Mesenchymal stem cell (in vitro differentiated cells and primary cell): Measurements from ENCODE around the gene PCSK6.
A peak's percentile ranks its signal among the peaks of the same experiment; 100 is the strongest.
"Not testable (repeated sequence)": the region's sequence is repeated elsewhere in the genome, so short reads cannot be mapped to it uniquely, and the experiment has no call there.

Source experiments
- DNase-seq: peaks from one replicate; pipeline ENCODE4 v3.0.0-alpha.2; 2013
- H2AFZ ChIP-seq: one replicate; pipeline ENCODE4 v1.6.1; 2013; ENCODE audit warnings: low read depth, mild to moderate bottlenecking, control low read depth, inconsistent platforms, low read length, moderate library complexity
- H2AK5ac ChIP-seq: 2 replicates; pipeline ENCODE4 v1.6.1; 2013; ENCODE audit warnings: low read length, moderate library complexity, mild to moderate bottlenecking, inconsistent platforms; ENCODE audit not compliant: severe bottlenecking
- H2BK120ac ChIP-seq: one replicate; pipeline ENCODE4 v1.6.1; 2013; ENCODE audit warnings: low read depth, mild to moderate bottlenecking, inconsistent platforms, low read length, moderate library complexity
- H2BK12ac ChIP-seq, 2 experiments: one replicate each; pipeline ENCODE4 v1.6.1; 2013; ENCODE audit warnings: inconsistent platforms in 2 of 2, low read length in 2 of 2, mild to moderate bottlenecking in 2 of 2, moderate library complexity in 2 of 2, control low read depth in 1 of 2
- H2BK15ac ChIP-seq: one replicate; pipeline ENCODE4 v1.6.1; 2013; ENCODE audit warnings: mild to moderate bottlenecking, low read depth, inconsistent platforms; ENCODE audit not compliant: poor library complexity, severe bottlenecking
- H2BK5ac ChIP-seq: 2 replicates; pipeline ENCODE4 v1.6.1; 2013; ENCODE audit warnings: low read depth, mild to moderate bottlenecking, low read length, control low read depth, inconsistent platforms; ENCODE audit not compliant: poor library complexity, severe bottlenecking
- H3K14ac ChIP-seq, 2 experiments: one replicate each; pipeline ENCODE4 v1.6.1; 2013; ENCODE audit warnings: inconsistent platforms in 2 of 2, low read length in 2 of 2, control low read depth in 1 of 2, mild to moderate bottlenecking in 1 of 2, moderate library complexity in 1 of 2
- H3K18ac ChIP-seq, 2 experiments: one replicate each; pipeline ENCODE4 v1.6.1; 2013; ENCODE audit warnings: inconsistent platforms in 2 of 2, low read length in 2 of 2, control low read depth in 1 of 2, low read depth in 1 of 2, mild to moderate bottlenecking in 1 of 2
- H3K23ac ChIP-seq, 2 experiments: one replicate each; pipeline ENCODE4 v1.6.1; 2013; ENCODE audit warnings: inconsistent platforms in 2 of 2, low read length in 2 of 2, mild to moderate bottlenecking in 2 of 2, moderate library complexity in 2 of 2, control low read depth in 1 of 2
- H3K27ac ChIP-seq: 2 replicates; pipeline ENCODE4 v1.5.1; 2013; ENCODE audit warnings: mild to moderate bottlenecking, moderate library complexity, low read length, control low read depth, inconsistent platforms; ENCODE audit not compliant: poor library complexity, severe bottlenecking
- H3K27me3 ChIP-seq, 2 experiments: 2 replicates each; pipeline versions ENCODE4 v1.6.1 to v1.7.0; 2013; ENCODE audit warnings: low read length in 2 of 2, mild to moderate bottlenecking in 2 of 2, moderate library complexity in 2 of 2, control low read depth in 1 of 2, inconsistent platforms in 1 of 2; ENCODE audit not compliant: control insufficient read depth in 1 of 2, insufficient read depth in 1 of 2
- H3K36me3 ChIP-seq, 2 experiments: 2 replicates each; pipeline versions ENCODE4 v1.6.1 to v1.7.0; 2013; ENCODE audit warnings: low read length in 2 of 2, control low read depth in 1 of 2, inconsistent platforms in 1 of 2, low read depth in 1 of 2, mild to moderate bottlenecking in 1 of 2; ENCODE audit not compliant: insufficient read depth in 2 of 2, control insufficient read depth in 1 of 2
- H3K4ac ChIP-seq, 2 experiments: one replicate each; pipeline ENCODE4 v1.6.1; 2013; ENCODE audit warnings: inconsistent platforms in 2 of 2, low read length in 2 of 2, mild to moderate bottlenecking in 2 of 2, moderate library complexity in 2 of 2, control low read depth in 1 of 2, low read depth in 1 of 2
- H3K4me1 ChIP-seq: 2 replicates; pipeline ENCODE4 v1.6.1; 2013; ENCODE audit warnings: low read depth, low read length, control low read depth; ENCODE audit not compliant: control insufficient read depth, insufficient read depth
- H3K4me2 ChIP-seq: 2 replicates; pipeline ENCODE4 v1.6.1; 2013; ENCODE audit warnings: low read length, mild to moderate bottlenecking, inconsistent platforms; ENCODE audit not compliant: poor library complexity, severe bottlenecking
- H3K4me3 ChIP-seq, 2 experiments: 2 replicates each; pipeline versions ENCODE4 v1.5.1 to v1.7.0; 2013; ENCODE audit warnings: low read length in 2 of 2, mild to moderate bottlenecking in 2 of 2, control low read depth in 1 of 2, low read depth in 1 of 2; ENCODE audit not compliant: insufficient read depth in 1 of 2
- H3K79me1 ChIP-seq: replicated peaks from 2 replicates; pipeline ENCODE4 v1.6.1; 2013; ENCODE audit warnings: mild to moderate bottlenecking, control low read depth, low read length, inconsistent platforms; ENCODE audit not compliant: poor library complexity, severe bottlenecking
- H3K9ac ChIP-seq: 2 replicates; pipeline ENCODE4 v1.7.0; 2013; ENCODE audit warnings: mild to moderate bottlenecking, low read length, moderate library complexity
- H3K9me3 ChIP-seq: 2 replicates; pipeline ENCODE4 v1.7.0; 2013; ENCODE audit warnings: mild to moderate bottlenecking, low read length; ENCODE audit not compliant: control insufficient read depth
- H4K8ac ChIP-seq: one replicate; pipeline ENCODE4 v1.6.1; 2013; ENCODE audit warnings: inconsistent platforms, mild to moderate bottlenecking, low read length, moderate library complexity
- H4K91ac ChIP-seq: one replicate; pipeline ENCODE4 v1.6.1; 2013; ENCODE audit warnings: mild to moderate bottlenecking, low read length, inconsistent platforms
- WGBS: methylation state at CpG from one replicate; pipeline ENCODE4 v1.1.7; 2013; ENCODE audit warnings: mixed read lengths; 5-methylcytosine and 5-hydroxymethylcytosine counted together

Gene PCSK6

GRCh38 chr15:101338502-101339057 is 150.9 kb downstream of the PCSK6 start:
- H3K36me3 ChIP-seq: no peaks in the 10 kb centered on the region
- no peak overlapping the region for H2BK5ac ChIP-seq
- no peak overlapping the region for H2AK5ac ChIP-seq
- no peaks in the 10 kb centered on the region for H3K4me1 ChIP-seq
- H3K14ac ChIP-seq: no peak overlapping the region
- H3K9me3 ChIP-seq: no peaks in the 10 kb centered on the region
- no peak overlapping the region for H3K4me3 ChIP-seq
- WGBS: no CpG with 5 or more reads among the region's 1 CpG
- DNase-seq: no peak
- H3K18ac ChIP-seq: no peak overlapping the region
- H2BK12ac ChIP-seq: no peak overlapping the region
- H3K23ac ChIP-seq: no peak overlapping the region
- H3K4ac ChIP-seq: no peak overlapping the region
- H2BK15ac ChIP-seq: no peak overlapping the region
- H4K91ac ChIP-seq: no peak overlapping the region
- no peak overlapping the region for H2AFZ ChIP-seq
- no peaks in the 10 kb centered on the region for H3K79me1 ChIP-seq
- H4K8ac ChIP-seq: no peak overlapping the region
- H3K9ac ChIP-seq: no peak overlapping the region
- no peak overlapping the region for H3K4me2 ChIP-seq
- no peak overlapping the region for H3K27ac ChIP-seq
- H3K27me3 ChIP-seq: no peaks in the 10 kb centered on the region
- H2BK120ac ChIP-seq: no peak overlapping the region

GRCh38 chr15:101337976-101338375 is 151.5 kb downstream of the PCSK6 start:
- no peak overlapping the region for H3K23ac ChIP-seq
- WGBS: 80% methylated on average over 7 of the region's 7 CpGs
- no peak overlapping the region for H4K8ac ChIP-seq
- no peak overlapping the region for H2AFZ ChIP-seq
- no peak overlapping the region for H3K18ac ChIP-seq
- no peaks in the 10 kb centered on the region for H3K4me1 ChIP-seq
- no peak overlapping the region for H2BK120ac ChIP-seq
- H3K14ac ChIP-seq: no peak overlapping the region
- H3K4me2 ChIP-seq: no peak overlapping the region
- no peak overlapping the region for H3K9ac ChIP-seq
- no peak overlapping the region for H2BK15ac ChIP-seq
- H2AK5ac ChIP-seq: no peak overlapping the region
- H2BK12ac ChIP-seq: no peak overlapping the region
- H3K9me3 ChIP-seq: no peaks in the 10 kb centered on the region
- H3K4ac ChIP-seq: no peak overlapping the region
- no peaks in the 10 kb centered on the region for H3K27me3 ChIP-seq
- no peak for DNase-seq
- no peaks in the 10 kb centered on the region for H3K79me1 ChIP-seq
- no peak overlapping the region for H3K4me3 ChIP-seq
- no peak overlapping the region for H3K27ac ChIP-seq
- H2BK5ac ChIP-seq: no peak overlapping the region
- no peaks in the 10 kb centered on the region for H3K36me3 ChIP-seq
- H4K91ac ChIP-seq: no peak overlapping the region

- not testable (repeated sequence) for H2BK12ac ChIP-seq, H3K4me2 ChIP-seq, H3K23ac ChIP-seq, H2AFZ ChIP-seq, H3K18ac ChIP-seq, H3K14ac ChIP-seq, H3K9me3 ChIP-seq, H3K27me3 ChIP-seq, H2BK120ac ChIP-seq, H3K4me1 ChIP-seq, H2BK5ac ChIP-seq, DNase-seq, H2BK15ac ChIP-seq, H3K4me3 ChIP-seq, H3K4ac ChIP-seq, H4K91ac ChIP-seq, H3K27ac ChIP-seq, H3K79me1 ChIP-seq, H3K36me3 ChIP-seq, H2AK5ac ChIP-seq, H3K9ac ChIP-seq
- 90% methylated on average over 10 of the region's 16 CpGs for WGBS
- peak overlapping the region; percentile 32 for H4K8ac ChIP-seq
These were observed 155.4 kb downstream of the PCSK6 start for GRCh38 chr15:101333907-101334789.

- Histone ChIP-seq H2BK5ac (no peak overlapping the region), H4K91ac (no peak overlapping the region), H2AFZ (no peak overlapping the region), H2BK12ac (no peak overlapping the region), H3K36me3 (no peaks in the 10 kb centered on the region), H3K27me3 (peaks cover 13 to 19% of the 10 kb centered on the region in 2 experiments), H3K4me1 (no peaks in the 10 kb centered on the region), H3K9me3 (no peaks in the 10 kb centered on the region), H3K23ac (no peak overlapping the region), H3K27ac (no peak overlapping the region), H3K79me1 (no peaks in the 10 kb centered on the region), H2BK15ac (no peak overlapping the region), H3K14ac (peak overlapping the region in 1 of 2 experiments; percentile 35), H3K4me3 (no peak overlapping the region), H3K4ac (no peak overlapping the region), H3K18ac (no peak overlapping the region), H4K8ac (no peak overlapping the region), H3K4me2 (no peak overlapping the region), H3K9ac (no peak overlapping the region), H2AK5ac (no peak overlapping the region), H2BK120ac (no peak overlapping the region)
- no peak for DNase-seq
- WGBS: 82% methylated on average over 7 of the region's 7 CpGs
These were observed 157.4 kb downstream of the PCSK6 start for GRCh38 chr15:101332061-101332467.
